ENCODE measurements around the gene JKAMP.

Gene JKAMP

DNA sequence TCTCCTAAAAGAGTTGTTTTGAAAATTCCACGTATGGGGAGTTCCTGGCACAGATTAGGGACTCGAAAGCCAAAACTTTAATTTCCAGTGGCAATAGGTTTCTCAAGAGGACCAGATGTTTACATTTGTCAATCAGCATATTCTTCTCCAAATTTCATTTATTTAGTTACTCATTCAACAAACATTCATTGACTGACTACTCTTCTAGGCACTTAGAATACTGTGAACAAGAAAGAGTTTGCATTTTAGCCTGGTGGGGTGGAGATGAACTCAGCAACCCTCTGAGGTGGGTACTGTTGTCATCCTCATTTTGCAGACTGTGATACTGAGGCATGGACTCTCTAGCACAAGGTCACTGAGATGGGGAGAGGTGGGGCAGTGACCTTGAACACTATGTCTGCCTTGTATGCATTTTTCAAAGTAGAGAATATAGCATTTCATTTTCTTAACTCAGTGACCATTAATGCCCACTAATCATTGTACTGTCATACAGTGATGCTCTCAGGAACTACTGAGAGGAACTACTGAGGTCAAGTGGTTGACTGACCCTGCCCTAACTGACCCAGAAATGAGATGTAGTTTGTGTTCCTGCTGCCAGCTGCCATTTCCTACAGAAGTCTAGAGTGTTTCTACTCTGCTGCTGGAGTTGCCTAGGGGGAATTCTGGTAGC, 2.3 kb upstream of the JKAMP start:
- DNase-seq, result peak; percentile 81

DNA sequence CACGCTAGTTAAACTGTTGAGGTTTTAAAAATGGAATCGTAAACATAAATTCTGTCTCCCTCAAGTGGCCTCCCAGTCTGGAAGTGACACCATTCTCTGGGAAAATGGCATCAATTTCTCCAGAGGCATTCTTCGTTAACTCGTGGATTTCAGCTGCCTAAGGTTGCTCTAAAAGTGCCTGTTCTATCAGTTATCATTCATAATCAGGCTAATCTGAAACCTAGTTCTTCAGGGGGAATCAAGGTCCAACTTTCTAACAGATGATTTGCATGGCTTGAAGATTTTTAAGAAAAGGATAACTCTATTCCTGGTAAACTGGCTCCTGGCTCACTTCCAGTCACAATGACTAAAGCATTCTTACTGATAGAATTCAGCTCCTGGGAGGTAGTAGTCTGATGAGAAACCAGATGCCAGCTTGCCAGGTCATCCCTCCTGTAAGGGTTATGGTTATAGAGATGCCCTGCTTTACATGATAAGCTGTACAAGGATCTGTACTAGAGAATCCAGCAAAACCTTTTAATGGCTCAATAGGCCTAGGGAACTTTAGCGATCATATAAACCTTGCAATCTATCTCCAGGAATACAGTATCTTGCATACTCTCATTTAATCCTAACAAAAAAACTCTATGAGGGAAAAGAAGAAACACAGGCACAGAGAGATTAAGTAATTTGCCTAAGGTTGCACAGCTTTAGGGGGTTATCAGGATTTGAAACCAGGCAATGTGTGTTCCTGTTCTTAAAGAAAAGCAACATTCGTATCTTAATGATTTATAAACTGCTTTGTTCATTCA, 1.6 kb upstream of the JKAMP start:
- peak; percentile 98 for DNase-seq

DNA sequence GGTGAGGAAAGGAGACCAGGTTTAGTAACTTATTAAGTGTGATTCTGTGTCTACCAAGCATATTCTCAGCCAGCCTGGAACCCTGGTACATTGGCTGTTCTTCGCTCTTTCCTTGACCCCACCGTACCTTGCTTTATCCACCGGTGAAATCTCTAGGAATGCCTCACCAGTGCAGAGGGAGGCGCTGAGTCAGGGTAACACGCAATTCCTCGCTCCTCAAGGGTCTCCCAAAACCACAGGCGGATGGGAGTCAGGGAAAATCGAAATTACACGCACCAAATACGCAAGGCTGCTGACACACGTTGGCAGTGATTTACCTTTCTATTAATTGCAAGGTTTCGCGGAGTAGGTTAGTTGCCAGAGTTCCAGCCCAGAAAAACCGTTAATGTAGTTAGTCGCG, 954 bp upstream of the JKAMP start:
- DNase-seq, result peak; percentile 90

DNA sequence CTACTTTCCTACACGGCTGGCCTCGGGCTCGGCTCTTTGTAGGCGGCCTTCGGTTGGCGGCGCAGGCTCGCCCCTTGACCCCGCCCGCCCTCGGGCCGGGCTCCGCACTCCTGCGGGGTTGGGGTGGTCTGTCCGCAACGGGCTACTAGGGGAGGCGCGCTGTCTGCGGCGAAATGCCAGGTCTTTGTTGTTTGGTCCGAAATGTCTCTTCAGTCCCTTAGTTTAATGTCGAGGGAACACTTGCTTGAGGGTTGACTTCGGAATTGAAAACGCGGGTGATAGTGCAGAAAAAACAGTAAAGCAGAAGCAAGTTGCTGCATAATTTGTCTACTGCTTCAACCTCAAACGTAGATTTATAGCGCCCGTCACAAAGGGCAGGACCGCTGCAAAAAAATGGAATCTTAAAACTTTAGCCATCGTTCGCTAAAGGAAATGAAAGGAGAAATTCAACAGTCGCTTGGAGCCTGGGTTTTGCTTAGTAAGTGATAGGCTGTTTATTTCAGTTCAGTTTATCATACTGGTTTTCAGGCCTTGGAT, 390 bp downstream of the JKAMP start:
- no peak for DNase-seq

DNA sequence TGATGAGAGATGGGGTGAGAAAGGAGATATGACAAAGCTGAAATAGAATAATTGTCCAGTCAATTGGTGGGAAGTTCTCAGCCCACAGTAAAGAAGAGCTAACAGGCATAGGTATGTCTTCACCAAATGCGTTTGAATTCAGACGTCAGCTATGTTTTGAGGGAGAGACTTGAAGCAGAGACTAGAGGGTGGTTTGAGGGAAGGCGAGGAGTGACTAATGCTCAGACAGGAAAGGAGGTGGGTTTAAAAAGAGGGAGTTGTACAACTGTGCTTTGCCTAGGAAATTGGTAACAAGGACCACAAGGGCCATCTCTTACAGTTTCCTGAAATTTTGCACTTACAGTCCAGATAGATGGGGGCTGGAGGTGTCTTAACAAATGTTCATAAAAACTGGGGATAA, 6.4 kb downstream of the JKAMP start:
- no peak for DNase-seq

DNA sequence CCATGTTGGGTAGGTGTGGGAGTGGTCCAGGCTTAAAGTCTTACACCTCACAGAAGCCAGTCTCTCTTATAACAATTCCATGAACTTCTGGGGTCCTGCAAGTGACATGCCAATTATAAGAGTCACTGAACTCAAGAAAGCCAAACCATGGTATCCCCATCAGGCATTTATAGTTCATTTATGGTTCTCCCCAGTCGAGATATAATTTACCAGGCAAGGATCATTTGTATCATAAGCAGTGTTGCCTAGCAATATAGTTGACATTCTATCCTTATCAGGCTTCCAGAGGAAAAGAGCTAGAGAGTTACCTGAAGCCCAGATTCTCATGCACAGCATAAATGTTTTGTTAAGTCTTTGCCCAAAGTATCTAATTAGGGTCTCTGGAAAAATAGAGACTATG, 8.1 kb downstream of the JKAMP start:
- DNase-seq, result no peak

DNA sequence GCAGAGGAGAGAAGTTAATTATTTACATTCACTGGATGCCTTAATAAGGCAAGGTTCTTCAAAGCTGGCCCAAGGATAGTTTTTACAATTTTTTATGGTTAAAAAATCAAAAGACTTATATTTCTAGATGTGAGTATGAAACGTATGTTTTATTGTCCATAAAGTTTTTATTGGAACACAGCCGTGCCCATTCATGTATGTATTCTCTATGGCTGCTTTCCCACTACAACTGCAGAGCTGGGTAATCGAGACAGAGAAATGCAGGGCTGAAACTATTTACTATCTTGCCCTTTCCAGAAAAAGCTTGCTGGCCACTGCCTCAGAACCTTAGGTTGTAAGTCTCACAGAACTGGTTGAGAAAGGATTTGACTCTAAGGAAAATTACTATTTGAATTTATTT, 16.4 kb downstream of the JKAMP start:
- DNase-seq, result no peak

DNA sequence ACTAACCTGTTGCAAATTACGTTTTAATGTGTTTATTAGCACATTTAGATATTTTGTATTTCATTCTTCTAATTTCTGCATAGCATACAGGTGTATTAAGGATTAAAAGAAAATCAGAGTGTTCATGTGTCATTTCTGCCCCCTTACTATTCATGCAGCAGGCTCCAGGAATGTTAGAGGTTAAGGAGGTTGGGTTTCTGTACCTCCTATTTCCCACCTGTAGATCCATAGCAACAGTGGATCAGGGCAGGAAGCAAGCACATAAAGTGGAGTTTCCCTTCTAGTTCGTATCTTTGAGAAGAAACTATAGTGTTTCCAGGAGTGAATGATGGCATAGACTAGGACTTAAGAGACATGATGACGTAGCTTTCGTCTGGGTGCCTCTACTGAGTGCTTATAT, 18.9 kb downstream of the JKAMP start:
- no peak for DNase-seq

DNA sequence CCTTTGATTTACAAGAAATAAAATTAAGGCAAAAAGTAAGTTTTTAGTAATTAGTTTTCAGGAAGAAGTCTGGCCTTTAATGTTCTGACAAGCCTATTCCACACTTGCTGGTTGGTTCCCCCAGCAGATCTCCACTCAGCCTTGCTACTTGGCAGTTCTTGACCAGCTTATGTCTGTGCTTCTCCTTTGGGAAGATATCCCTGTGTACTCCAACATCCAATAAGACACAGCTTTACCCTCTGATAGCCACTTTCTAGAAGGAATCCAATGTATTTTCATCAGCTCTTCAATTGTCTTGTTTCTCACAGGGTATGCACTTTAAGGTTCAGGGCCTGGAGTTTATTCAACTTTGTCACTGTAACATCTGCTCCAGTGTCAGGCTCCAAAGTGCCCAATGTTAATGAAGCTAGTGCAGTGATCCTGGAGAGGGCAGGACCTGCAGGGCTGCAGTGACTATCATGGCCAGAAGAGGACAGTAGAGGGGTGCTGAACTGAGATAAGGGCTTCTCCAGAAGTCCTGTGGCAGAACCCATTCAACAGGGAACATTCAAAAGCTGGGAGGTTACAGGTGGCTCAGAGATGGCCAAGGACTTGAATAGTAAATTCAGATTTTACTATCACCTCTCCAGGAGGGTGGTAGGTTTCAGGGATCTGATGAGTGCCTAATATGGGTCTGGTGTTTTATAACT, 22.9 kb downstream of the JKAMP start:
- DNase-seq, result peak; percentile 38

DNA sequence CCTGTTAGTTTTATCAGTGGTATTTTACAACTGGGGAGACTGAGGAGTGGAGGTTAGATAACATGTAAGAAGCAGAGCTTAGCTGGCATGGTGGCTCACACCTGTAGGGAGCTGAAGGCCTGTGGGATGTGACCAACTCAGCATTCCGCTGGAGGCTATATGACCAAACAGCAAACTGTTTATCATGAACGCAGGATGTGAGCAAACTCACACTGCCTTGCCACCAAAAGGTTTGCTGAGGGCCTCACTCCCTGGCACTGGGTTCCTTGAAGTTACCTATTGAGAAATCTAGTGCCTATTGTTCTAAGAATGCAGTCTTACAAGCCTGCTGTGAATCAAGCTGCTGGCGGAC, 23.4 kb downstream of the JKAMP start:
- no peak for DNase-seq

DNA sequence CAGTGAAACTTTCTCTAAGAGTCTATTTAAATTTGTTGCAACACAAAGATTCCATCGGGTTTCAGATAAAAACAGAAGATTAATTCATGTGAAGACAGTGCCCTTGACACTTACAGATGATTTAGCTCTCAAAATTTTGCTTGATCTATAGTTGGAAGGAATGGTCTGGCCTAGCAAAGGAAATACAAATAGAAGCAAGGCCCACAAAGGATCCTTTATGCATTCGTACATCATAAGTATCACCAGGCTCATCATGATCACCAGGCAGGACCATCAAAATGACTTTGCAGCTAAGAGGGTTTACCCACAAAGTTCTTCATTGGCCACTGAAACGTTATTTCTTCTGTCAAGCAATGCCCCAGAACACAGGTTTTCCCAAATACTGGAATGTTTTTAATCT, 24.8 kb downstream of the JKAMP start:
- DNase-seq, result no peak

DNA sequence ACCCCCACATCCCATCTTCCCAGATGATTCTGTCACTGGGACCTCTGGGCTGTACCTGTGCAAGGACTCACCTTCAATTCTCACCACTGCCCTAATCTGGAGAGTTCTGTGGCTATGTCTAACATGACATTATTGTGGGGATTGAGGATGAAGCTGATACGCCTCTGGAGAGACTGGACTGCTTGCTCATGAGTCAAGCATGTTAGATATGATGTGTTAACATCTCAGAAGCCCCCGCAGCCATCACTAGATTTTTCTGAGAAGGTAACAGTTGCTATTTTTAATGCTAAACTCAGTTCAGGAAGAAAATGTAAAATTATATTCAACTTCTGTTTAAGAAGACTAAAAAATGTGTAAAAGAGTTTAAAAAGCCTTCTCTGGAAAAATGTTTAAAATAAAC, 25.7 kb downstream of the JKAMP start:
- DNase-seq, result peak; percentile 22

DNA sequence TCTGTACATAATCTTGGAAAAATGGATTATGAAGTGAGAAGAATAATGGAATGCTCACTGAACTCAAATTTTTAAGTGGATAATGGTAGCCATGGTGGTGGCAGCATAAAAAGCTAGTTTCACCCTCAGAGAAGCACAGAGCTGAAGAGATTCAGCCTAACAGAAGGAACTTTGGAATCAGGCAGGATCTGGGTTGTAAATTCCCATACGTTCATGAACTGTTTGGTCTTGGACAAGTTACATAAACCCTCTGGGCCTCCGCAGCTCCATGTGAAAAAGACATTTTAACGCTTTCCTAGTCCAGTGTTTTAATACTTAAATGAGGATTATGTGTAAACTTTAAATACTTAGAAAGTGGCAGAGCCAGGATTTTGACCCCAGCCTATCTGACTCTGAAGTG, 26.6 kb downstream of the JKAMP start:
- no peak for DNase-seq

DNA sequence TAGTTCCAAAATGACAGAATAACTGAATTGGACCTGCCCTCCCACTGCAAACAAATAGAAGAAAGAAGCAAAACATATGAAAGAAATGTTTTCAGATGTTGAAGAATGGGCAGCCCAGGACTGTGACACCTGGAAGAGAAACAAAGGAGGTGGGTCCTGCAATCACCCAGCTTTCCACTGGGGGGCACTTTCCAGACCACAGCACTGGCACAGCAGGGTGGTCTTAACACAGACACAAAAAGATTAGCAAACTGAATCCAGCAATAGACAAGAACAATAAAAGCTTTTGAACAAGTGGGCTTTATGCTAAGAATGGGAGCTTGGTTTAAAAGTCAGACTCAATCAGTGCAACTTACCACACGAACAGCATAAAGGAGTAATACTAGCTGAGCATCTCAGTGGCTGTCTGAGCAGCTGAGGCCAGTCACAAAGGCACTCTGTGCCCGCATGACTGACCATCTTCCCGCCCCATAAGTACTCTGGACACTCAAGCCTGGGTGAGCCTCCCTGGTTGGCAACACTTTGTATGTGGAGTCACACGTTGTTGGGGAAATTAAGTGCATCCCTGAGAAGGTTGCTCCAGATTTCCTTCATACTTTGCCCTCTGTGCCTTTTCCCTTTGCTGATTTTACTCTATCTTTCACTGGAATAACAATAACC, 27.7 kb downstream of the JKAMP start:
- DNase-seq, result no peak

DNA sequence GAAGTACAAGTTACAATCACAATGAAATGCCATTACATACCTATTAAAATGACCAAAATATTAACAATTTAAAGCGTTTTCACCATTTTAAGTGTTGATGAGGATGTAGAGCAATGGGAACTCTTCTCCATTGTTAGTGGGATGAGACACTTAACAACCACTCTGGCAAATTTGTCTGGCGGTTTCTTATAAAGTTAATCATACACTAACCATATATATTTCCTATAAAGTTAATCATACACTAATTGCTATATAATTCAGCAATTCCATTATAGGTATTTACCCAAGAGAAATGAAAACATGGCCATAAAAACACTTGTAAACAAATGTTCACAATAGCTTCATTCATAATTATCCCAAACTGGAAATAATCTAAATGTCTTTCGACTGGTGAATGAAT, 35.9 kb downstream of the JKAMP start:
- no peak for DNase-seq

DNA sequence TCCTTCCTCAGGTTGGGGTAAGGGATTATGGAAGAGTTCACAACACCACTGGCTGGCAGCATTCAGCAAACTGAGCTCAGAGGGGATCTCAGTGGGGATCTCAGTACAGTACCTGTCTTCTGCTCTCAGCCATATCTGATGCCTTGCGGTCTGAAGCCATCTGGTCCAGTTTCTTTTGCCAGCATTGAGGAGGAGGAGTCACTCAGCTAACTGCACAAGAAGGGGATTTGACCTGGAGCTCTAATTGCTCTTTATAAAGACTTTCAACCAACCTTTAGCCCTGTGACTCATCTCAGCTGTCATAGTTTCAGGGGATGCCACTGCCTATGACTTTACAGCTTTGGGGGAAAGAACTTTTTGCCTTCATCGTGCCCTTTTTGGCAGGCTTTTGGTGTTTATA, 44.9 kb downstream of the JKAMP start:
- no peak for DNase-seq

DNA sequence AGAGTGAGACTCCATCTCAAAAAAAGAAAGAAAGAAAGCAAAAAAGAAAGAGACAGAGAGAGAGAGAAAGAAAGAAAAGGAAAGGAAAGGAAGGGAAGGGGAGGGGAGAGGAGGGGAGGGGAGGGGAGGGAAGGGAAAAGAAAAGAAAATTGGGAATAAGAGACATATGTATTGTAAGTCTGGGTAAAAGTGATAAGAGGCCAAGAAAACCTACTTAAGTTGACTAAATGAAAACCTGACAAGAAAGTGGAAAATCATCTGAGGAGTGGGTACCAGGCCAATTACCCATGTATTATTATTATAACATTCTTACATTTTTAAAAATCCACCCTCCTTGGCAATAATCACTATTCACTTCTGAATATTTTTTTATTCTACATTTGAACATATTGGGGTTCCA, 46.0 kb downstream of the JKAMP start:
- no peak for DNase-seq

DNA sequence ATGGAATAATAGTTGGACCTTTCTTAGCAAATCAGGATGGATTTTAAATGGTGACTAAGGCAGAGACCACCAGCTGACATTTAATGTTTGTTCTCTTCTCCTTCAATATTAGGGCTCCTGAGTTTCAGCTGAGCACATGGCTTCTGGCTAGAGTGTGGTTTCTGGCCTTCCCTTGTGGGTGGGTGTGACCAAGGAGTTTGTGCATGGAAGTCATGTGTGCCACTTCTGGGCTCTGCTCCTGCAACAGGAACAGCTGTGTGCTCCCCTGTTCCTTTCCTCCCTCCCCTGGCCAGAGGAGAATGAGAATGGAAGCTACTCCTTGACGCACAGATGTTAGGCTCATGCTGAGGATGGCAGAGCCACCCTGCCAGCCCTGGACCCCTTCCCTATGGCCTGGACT, 48.1 kb downstream of the JKAMP start:
- no peak for DNase-seq

DNA sequence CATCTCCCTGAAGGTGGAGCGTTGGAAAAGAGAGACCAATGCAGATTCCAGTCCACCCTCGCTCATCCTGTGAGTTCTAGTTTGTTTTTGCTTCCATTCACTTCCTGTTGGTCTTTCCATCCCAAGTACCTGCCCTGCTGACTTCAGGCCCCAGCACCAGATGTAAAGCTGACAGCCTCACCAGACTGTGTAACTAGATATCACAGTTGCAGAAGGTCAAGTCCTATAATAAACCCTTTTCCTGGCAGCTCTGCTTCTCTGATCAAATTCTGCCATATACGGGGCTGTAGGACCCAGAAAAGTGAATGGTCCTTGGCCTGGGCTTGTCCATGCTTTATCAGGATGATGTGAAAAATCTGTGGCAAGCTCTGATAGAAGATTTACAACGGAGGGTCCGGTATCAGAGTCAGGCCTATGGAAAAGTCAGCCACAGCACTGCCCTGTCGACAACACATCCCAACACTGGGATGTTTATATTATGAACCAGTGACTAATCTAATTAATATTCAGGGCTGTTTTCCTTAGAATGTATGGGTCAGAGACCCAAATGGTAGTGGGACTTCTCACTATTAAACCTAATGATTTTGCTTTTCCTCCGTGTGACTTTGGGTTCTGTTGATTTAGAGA, 50.2 kb downstream of the JKAMP start:
- no peak for DNase-seq

DNA sequence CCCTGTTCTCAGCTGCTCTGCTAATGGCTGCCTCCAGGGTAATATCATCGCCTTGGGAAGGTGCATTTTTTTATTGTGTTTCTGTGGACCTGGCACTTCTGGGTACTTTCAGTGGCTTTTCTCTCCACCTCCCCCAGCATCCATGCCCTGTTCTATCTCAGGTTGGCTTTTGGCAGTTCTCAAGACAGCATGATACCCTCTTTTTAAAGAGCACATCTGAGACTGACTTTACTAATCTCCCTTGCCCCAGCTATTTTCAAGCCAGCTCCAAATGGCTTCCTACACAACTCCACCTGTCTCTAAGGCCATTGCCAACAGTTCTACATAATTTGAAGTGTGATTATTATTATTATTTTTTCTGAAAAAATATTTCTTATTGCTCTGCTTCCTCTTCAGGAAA, 53.2 kb downstream of the JKAMP start:
- no peak for DNase-seq

DNA sequence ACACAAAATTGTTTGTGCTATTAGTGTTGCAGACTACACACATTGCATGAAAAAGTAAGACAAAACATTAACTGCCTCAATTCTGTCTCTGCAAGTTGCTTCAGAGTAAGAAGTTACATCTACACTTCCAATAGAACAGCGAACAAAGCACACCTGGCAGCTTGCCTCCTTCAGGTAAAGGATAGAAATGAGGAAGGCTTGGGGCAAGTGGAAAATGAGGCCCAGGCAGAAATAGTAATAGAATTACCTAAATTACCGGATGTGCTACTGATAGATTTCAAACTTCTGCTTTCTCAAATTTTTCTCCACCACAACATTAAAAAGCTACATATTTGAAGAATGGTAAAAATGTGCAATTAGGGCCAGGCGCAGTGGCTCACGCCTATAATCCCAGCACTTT, 54.6 kb downstream of the JKAMP start:
- DNase-seq, result no peak

DNA sequence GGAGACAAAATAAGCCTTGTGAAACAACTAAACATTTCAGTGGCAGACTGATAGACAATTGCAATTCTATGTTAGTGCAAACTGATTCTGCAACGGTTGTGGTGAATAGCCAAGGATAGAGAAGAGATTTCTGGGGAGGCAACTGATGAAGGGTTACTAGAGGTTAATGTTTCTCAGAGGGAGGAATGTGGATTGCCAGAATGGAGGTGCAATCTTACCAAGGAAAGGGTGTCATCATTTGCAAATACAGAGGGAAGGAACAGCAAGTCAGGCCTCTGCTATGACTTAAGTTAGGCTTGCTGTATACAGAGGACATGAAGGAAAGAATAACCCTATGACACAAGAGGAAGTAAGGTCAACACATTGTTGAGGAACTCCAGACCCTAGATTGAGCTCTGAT, 56.5 kb downstream of the JKAMP start:
- no peak for DNase-seq

DNA sequence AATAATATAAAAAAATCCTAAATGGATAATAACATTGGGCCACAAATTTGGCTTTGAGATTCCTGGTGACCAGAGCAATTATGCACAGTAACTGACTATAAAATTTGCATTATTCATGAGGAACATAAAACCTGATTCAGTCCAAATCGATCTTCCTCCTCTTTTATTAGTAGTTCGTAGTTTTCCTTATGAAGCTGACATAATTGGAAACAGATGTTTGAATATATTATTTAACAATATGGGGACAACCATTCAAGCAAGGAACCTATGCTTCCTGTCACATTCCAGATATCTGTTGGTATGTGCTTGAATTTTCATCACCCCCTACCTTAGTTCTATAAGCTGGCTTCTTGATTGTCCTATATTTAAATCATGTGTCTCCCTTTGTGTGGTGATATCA, 57.4 kb downstream of the JKAMP start:
- no peak for DNase-seq
